PFSK-1 (cell line): ENCODE measurements around the gene SIX4.

Experiments
- FOXP2 ChIP-seq: optimal IDR thresholded peaks from 2 replicates; pipeline ENCODE3; 2011; ENCODE audit warnings: borderline replicate concordance, control low read depth, inconsistent platforms; ENCODE audit not compliant: insufficient read depth; ENCODE audit errors: extremely low read length, extremely low read depth
- POLR2AphosphoS5 ChIP-seq: IDR thresholded peaks from 2 replicates; pipeline ENCODE4 v1.6.1; 2012; ENCODE audit warnings: low read depth, mild to moderate bottlenecking, control low read depth, low read length, moderate library complexity
- REST ChIP-seq, 2 experiments: IDR thresholded peaks; 2 replicates each; pipeline versions ENCODE4 v1.6.1 to v1.8.0; 2011 to 2012; ENCODE audit warnings: low read depth in 2 of 2, low read length in 2 of 2, control low read depth in 1 of 2, inconsistent platforms in 1 of 2, mild to moderate bottlenecking in 1 of 2, moderate library complexity in 1 of 2; ENCODE audit not compliant: insufficient read depth in 1 of 2
- SIN3A ChIP-seq: IDR thresholded peaks from 2 replicates; pipeline ENCODE4 v1.6.1; 2012; ENCODE audit warnings: mild to moderate bottlenecking, low read length, moderate library complexity, borderline replicate concordance; ENCODE audit not compliant: insufficient read depth
- TAF1 ChIP-seq: IDR thresholded peaks from 2 replicates; pipeline ENCODE4 v1.6.1; 2012; ENCODE audit warnings: low read length, control low read depth, borderline replicate concordance; ENCODE audit not compliant: insufficient read depth

The SIX4 gene

DNA sequence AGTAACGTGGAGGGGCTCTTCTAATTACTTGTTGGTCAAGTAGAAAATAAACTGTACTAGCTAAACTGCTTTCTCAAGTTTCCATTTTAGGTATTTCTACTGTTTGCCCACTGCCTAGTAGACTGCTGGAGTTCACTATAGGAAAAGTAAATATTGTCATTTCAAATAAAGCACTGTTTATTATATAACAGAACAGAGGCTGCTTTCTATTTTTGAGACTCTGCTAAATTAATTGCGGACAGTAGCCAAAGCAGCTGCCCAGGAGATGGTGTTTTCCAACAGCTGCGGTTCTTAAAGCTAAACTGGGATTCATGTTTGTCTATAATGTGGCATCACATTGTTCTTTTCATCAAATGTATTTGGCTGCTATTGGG, 59.0 kb downstream of the SIX4 start:
- no peak for TF ChIP-seq TAF1
- TF ChIP-seq REST (IDR thresholded peaks at IDR 0.05; ENCODE audit: insufficient read depth in 1 of 2, low read depth in 2 of 2, low read length in 2 of 2): no peak
- no peak for TF ChIP-seq SIN3A
- TF ChIP-seq POLR2AphosphoS5: no peak
- no peak for TF ChIP-seq FOXP2

GRCh38 chr14:60662982-60663381, 61.2 kb downstream of the SIX4 start:
- no peak for TF ChIP-seq TAF1
- TF ChIP-seq REST (IDR thresholded peaks at IDR 0.05; ENCODE audit: insufficient read depth in 1 of 2, low read depth in 2 of 2, low read length in 2 of 2): no peak
- no peak for TF ChIP-seq FOXP2
- TF ChIP-seq POLR2AphosphoS5: no peak
- TF ChIP-seq SIN3A: no peak

- no peak for TF ChIP-seq FOXP2
- no peak for TF ChIP-seq TAF1
- no peak for TF ChIP-seq POLR2AphosphoS5
- TF ChIP-seq SIN3A: no peak
- no peak for TF ChIP-seq REST (IDR thresholded peaks at IDR 0.05; ENCODE audit: insufficient read depth in 1 of 2, low read depth in 2 of 2, low read length in 2 of 2)
These were observed 62.4 kb downstream of the SIX4 start for GRCh38 chr14:60661721-60662120.
